Spleen (tissue), 7 donors: ENCODE results near the gene THOC7.

Experiments used
- CTCF ChIP-seq, 11 experiments: fragments of 200-600 bp in 7 of 11; fragments of 450-650 bp in 4 of 11; sonication (generic) in 4 of 11; IDR thresholded peaks in 8 of 11; conservative IDR thresholded peaks in 3 of 11; 1 replicate in 7 of 11; 2 replicates in 4 of 11; pipeline versions ENCODE4 v1.4.0 to v1.8.0; 2016 to 2021; ENCODE audit warnings: antibody characterized with exemption in 11 of 11, inconsistent platforms in 4 of 11, mild to moderate bottlenecking in 1 of 11
- POLR2A ChIP-seq, 3 donors: fragments of 450-650 bp; IDR thresholded peaks; one replicate each; pipeline ENCODE4 v1.5.1; 2017; ENCODE audit warnings: antibody characterized with exemption in 3 of 3, mild to moderate bottlenecking in 1 of 3
- POLR2AphosphoS5 ChIP-seq, 3 donors: sonication (generic); formaldehyde crosslinking; IDR thresholded peaks; one replicate each; pipeline ENCODE4 v1.5.1; 2017; ENCODE audit warnings: antibody characterized with exemption in 3 of 3
- donor health status: DM: no; HTN: no; CAD: no; lungs with moderate emphysema.
- donor health status: DM: no; HTN: no; CAD: no.
- donor health status: DM: no; HTN: no; CAD: no.

- TF ChIP-seq CTCF (IDR thresholded peaks at IDR 0.05 in 8 of 11, conservative IDR thresholded peaks at IDR 0.05 in 3 of 11), result no peak
- no peak for TF ChIP-seq POLR2AphosphoS5 (IDR thresholded peaks at IDR 0.05)
- no peak for TF ChIP-seq POLR2A (IDR thresholded peaks at IDR 0.05)
These were observed 29.3 kb upstream of the THOC7 start for GRCh38 chr3:63892773-63893352.
